Testis (tissue), 2 donors: Measurements from ENCODE around the gene RNF151.

ENCODE experiments used
- POLR2A ChIP-seq: fragments of 450-650 bp; IDR thresholded peaks from one replicate; pipeline ENCODE4 v1.6.1; 2017; ENCODE audit warnings: antibody characterized with exemption, mild to moderate bottlenecking, moderate library complexity
- TF ChIP-seq, protein P1 (sequence below), 3 experiments: fragments of 450-650 bp in 2 of 3; fragments of 200-600 bp in 1 of 3; sonication (generic) in 1 of 3; IDR thresholded peaks; one replicate each; pipeline ENCODE4 v1.5.1; 2016 to 2019; ENCODE audit warnings: antibody characterized with exemption in 3 of 3, mild to moderate bottlenecking in 2 of 3, moderate library complexity in 1 of 3

DNA sequence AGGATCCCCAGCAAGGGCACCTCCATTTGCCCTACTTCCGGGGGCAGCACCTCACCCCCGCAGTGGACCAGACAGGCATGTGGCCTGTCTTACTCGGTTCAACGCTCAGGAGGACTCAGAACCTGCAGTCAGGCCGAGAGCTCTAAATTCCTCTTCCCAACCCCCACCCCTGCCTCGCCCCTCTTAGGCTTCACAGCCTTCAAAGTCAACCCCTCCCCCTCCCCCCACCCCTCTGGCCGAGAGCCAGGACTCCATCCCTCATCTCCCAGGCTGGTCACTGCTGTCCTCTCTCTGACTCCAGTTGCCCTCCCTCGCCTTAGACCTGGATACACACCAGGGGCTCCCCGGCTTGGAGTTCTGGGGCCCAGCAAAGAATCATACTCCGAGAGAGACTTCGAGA lies 40.4 kb upstream of the RNF151 start:
- TF ChIP-seq, protein P1, sequence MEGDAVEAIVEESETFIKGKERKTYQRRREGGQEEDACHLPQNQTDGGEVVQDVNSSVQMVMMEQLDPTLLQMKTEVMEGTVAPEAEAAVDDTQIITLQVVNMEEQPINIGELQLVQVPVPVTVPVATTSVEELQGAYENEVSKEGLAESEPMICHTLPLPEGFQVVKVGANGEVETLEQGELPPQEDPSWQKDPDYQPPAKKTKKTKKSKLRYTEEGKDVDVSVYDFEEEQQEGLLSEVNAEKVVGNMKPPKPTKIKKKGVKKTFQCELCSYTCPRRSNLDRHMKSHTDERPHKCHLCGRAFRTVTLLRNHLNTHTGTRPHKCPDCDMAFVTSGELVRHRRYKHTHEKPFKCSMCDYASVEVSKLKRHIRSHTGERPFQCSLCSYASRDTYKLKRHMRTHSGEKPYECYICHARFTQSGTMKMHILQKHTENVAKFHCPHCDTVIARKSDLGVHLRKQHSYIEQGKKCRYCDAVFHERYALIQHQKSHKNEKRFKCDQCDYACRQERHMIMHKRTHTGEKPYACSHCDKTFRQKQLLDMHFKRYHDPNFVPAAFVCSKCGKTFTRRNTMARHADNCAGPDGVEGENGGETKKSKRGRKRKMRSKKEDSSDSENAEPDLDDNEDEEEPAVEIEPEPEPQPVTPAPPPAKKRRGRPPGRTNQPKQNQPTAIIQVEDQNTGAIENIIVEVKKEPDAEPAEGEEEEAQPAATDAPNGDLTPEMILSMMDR (IDR thresholded peaks at IDR 0.05), result no peak
- TF ChIP-seq POLR2A, result no peak
